HG03378 (cell line): ENCODE data around the gene MPST.

ENCODE experiments used
- ATAC-seq: cut with Tn5 transposase; IDR thresholded peaks from one replicate; pipeline ENCODE4 v1.9.1; 2021; ENCODE audit warnings: mild to moderate bottlenecking, moderate library complexity; ENCODE audit not compliant: unreplicated experiment

Gene MPST

GRCh38 chr22:37075822-37076433, 56.4 kb downstream of the MPST start:
- ATAC-seq, result no peak

- no peak for ATAC-seq
These were observed 58.4 kb downstream of the MPST start for GRCh38 chr22:37077802-37078448.

GRCh38 chr22:37079158-37079557, 59.6 kb downstream of the MPST start:
- no peak for ATAC-seq
